CD4-positive, CD25-positive, alpha-beta regulatory T cell (primary cell): ENCODE measurements around the gene RASSF4. TPM values are rescaled to one million over a fixed set of nuclear protein-coding genes. Genes with fewer than 3 reads are reported as not detected.

ENCODE experiments used
- ATAC-seq, 2 donors: fragments of 150-1000 bp; cut with Tn5 transposase; one replicate each; pipeline ENCODE4 v1.10.0; 2021; ENCODE audit warnings: low read depth in 2 of 2, moderate number of reproducible peaks in 2 of 2, moderate library complexity in 1 of 2
- DNase-seq, 3 donors: peaks; one replicate each; pipeline versions ENCODE4 v3.0.0 to v3.0.0-alpha.2; 2012 to 2022; ENCODE audit warnings: mixed read lengths in 1 of 3
- H3K27ac ChIP-seq: one replicate; pipeline ENCODE4 v1.7.0; 2013; ENCODE audit warnings: mild to moderate bottlenecking, low read length; ENCODE audit not compliant: insufficient read depth, poor library complexity, severe bottlenecking
- H3K27me3 ChIP-seq: one replicate; pipeline ENCODE4 v1.7.0; 2013; ENCODE audit warnings: low read length; ENCODE audit not compliant: control insufficient read depth, insufficient read depth
- H3K36me3 ChIP-seq: one replicate; pipeline ENCODE4 v1.7.0; 2013; ENCODE audit warnings: mild to moderate bottlenecking, low read length, moderate library complexity; ENCODE audit not compliant: control insufficient read depth, insufficient read depth
- H3K4me1 ChIP-seq: 2 replicates; pipeline ENCODE4 v1.7.0; 2013; ENCODE audit warnings: mild to moderate bottlenecking, low read length; ENCODE audit not compliant: insufficient read depth, control insufficient read depth, poor library complexity, severe bottlenecking
- H3K4me3 ChIP-seq: one replicate; pipeline ENCODE4 v1.7.0; 2013; ENCODE audit warnings: low read depth, mild to moderate bottlenecking, low read length, moderate library complexity
- H3K9me3 ChIP-seq, 2 experiments: 1 replicate in 1 of 2; 2 replicates in 1 of 2; pipeline ENCODE4 v1.7.0; 2013; ENCODE audit warnings: low read length in 2 of 2, mild to moderate bottlenecking in 1 of 2, moderate library complexity in 1 of 2; ENCODE audit not compliant: control insufficient read depth in 2 of 2
- H3K27ac Mint-ChIP-seq, 3 donors: one replicate each; pipeline ENCODE4 v1.8.0; 2020 to 2022; ENCODE audit warnings: mild to moderate bottlenecking in 3 of 3, mixed read lengths in 3 of 3, moderate library complexity in 2 of 3
- H3K27me3 Mint-ChIP-seq: one replicate; pipeline ENCODE4 v1.8.0; 2022; ENCODE audit warnings: mild to moderate bottlenecking, mixed read lengths
- H3K36me3 Mint-ChIP-seq: one replicate; pipeline ENCODE4 v1.8.0; 2020; ENCODE audit warnings: mixed read lengths
- H3K4me1 Mint-ChIP-seq, 4 donors: one replicate each; pipeline ENCODE4 v1.8.0; 2020 to 2022; ENCODE audit warnings: mixed read lengths in 4 of 4, mild to moderate bottlenecking in 1 of 4
- H3K4me3 Mint-ChIP-seq, 4 donors: one replicate each; pipeline ENCODE4 v1.8.0; 2020 to 2022; ENCODE audit warnings: mild to moderate bottlenecking in 4 of 4, mixed read lengths in 4 of 4, moderate library complexity in 3 of 4
- H3K9me3 Mint-ChIP-seq, 7 donors: one replicate each; pipeline ENCODE4 v1.8.0; 2020 to 2022; ENCODE audit warnings: mixed read lengths in 7 of 7, mild to moderate bottlenecking in 3 of 7, moderate library complexity in 2 of 7
- polyA plus RNA-seq, 4 donors: library from polyadenylated mRNA; unstranded; fragments of 300-500 nt; fragmentation: Illumina TruSeq; gene quantifications; one replicate each; pipeline ENCODE4 v1.2.3, GENCODE V29; 2021
- total RNA-seq: library from RNA; stranded (reverse); gene quantifications from one replicate; pipeline ENCODE4 v1.2.3, GENCODE V29; 2022

Gene RASSF4
- total and polyA plus RNA-seq, 5 donors from 2014 or later, result 0.37 to 1.3 (median 0.53) TPM; not detected in 1

DNA sequence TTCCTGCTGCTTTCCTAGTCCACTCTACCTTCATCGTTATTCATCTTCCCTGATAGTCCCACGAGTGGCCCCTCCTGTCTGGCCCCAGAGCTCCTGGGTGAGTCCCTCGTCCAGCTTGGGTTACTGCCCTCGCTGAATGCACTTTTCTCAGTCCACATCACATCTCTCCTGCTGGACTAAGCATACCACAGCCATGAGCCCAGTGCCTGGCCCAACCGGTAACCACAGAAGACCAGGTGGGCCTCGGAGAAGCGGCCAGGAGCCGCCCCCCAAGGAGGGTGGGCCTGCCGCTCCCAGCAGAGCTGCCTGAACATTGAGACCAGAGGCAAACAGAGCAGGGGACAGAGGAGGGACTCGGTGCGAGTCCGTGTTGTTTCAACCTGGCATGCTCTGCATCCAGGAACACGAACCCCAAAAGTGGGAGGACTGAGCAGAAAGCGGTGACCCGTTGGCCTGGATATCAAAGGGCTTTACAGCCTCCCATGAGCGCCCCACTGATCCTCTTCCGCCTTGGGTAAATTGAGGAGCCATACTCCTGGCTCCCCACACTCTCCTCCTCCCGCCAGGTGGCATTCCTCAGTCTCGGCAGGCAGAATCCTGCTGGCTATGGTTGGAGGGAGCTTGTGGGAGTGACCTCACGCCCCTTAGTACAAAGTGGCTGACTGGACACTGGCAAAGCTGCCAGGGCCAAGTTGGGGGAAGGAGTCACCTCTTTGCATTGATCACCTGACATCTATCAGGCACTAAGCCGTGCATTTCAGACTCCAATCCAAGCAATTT lies 35.2 kb upstream of the RASSF4 start:
- Histone ChIP-seq H3K27me3 (no peaks in the 10 kb centered on the region), H3K27ac (no peak overlapping the region), H3K36me3 (no peaks in the 10 kb centered on the region), H3K4me3 (no peak overlapping the region), H3K4me1 (no peaks in the 10 kb centered on the region), H3K9me3 (no peaks in the 10 kb centered on the region)
- DNase-seq (no peak), ATAC-seq (no peak)
- Mint-ChIP-seq H3K27me3 (no peaks in the 10 kb centered on the region), H3K27ac (no peak overlapping the region), H3K36me3 (no peaks in the 10 kb centered on the region), H3K4me3 (no peak overlapping the region), H3K4me1 (no peaks in the 10 kb centered on the region), H3K9me3 (no peaks in the 10 kb centered on the region)

DNA sequence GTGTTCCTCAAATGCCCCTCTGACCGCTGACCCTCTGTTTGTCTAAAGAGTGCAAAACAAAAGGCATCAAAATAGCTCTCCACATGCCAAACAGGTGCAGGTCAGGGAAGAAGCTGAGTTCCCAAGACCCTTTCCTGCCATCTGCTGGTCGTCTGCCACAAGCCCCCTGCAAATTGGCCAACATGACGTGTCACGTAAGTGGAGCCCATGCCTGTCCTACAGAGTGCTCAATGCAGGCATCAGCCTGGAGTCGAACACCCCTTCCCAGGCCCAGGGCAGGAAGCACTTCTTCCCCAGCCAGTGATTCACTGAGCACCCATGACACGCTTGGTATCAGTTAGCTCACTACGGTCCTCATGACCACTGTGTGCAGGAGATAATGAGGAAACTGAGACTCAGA lies 34.4 kb upstream of the RASSF4 start:
- no peaks in the 10 kb centered on the region for H3K9me3 ChIP-seq
- H3K9me3 Mint-ChIP-seq, result no peaks in the 10 kb centered on the region
- H3K27me3 ChIP-seq, result no peaks in the 10 kb centered on the region
- H3K27ac ChIP-seq, result no peak overlapping the region
- DNase-seq (no peak), ATAC-seq (no peak)
- no peak overlapping the region for H3K4me3 Mint-ChIP-seq
- no peaks in the 10 kb centered on the region for H3K4me1 Mint-ChIP-seq
- no peaks in the 10 kb centered on the region for H3K4me1 ChIP-seq
- H3K36me3 Mint-ChIP-seq, result no peaks in the 10 kb centered on the region
- H3K4me3 ChIP-seq, result no peak overlapping the region
- H3K27me3 Mint-ChIP-seq, result no peaks in the 10 kb centered on the region
- no peaks in the 10 kb centered on the region for H3K36me3 ChIP-seq
- H3K27ac Mint-ChIP-seq, result no peak overlapping the region

DNA sequence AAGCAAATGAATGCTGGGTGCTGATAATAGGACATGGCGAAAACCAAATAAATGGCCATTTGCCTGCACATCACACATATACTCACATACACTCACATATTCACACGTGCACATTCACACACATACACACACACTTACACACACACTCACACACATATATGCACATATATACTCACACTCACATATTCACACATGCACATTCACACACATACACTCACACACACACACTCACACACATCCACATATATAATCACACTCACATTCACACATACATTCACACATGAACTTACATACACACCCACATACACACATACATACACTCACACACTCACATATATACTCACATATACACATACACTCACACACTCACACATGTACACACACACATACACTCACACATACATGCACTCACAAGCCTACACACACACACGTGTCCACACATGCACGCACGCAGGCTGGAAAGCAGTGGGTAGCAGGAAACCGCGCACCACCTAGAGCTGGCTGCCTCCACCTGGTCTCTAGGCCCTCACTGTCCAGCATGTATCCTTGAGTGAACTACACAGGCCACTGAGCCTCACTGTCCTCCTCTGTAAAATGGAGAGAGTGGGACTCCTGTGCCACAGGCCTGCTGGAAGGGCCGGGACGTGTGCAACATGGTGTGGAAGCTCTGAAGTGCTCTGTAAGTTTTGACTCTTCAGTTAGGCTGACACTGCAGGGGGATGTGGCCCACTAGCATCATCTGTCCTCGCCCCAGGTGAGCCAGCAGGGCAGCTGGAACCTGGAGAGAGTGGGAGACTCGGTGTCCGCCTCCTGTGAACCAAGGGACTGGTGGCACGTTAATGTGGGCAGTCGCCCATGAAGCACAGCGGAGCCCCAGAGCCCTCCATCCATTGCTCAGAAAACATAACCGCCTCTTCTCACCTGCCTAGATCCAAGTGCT lies 33.5 kb upstream of the RASSF4 start:
- H3K4me3 ChIP-seq, result no peak overlapping the region
- no peak overlapping the region for H3K4me3 Mint-ChIP-seq
- ATAC-seq (no peak), DNase-seq (no peak)
- no peaks in the 10 kb centered on the region for H3K27me3 ChIP-seq
- no peaks in the 10 kb centered on the region for H3K4me1 Mint-ChIP-seq
- H3K36me3 Mint-ChIP-seq, result no peaks in the 10 kb centered on the region
- no peaks in the 10 kb centered on the region for H3K9me3 ChIP-seq
- H3K27me3 Mint-ChIP-seq, result no peaks in the 10 kb centered on the region
- H3K4me1 ChIP-seq, result no peaks in the 10 kb centered on the region
- no peaks in the 10 kb centered on the region for H3K9me3 Mint-ChIP-seq
- no peaks in the 10 kb centered on the region for H3K36me3 ChIP-seq
- H3K27ac ChIP-seq, result no peak overlapping the region
- H3K27ac Mint-ChIP-seq, result no peak overlapping the region

DNA sequence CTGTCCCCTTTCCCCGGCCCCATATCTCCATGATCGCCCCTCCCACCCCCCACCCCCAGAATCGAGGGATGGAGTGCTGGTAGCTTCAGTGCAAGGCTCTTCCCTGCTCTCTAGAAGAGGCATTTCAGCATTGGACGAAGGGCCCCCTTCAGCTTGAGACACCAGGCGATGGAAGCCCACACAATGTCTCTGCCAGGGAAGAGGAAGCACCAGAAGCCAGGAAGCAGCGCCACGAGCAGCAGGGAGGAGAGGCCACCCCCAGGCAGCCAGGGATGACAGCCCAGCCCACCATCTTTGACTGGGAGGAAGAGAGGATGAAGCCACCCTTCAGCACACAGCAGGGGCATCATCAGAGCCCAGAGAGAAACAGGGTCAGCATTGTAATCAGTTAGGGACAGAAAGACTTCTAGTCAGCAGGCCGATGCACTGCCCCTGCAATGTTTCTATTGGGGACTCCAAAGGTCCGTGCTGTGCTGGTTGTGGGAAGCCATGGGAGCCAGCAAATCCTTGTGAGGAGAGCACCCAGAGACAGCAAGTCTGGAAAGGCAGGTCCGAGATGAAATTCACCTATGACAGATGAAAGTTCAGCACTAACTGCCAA lies 32.8 kb upstream of the RASSF4 start:
- DNase-seq (no peak), ATAC-seq (no peak)
- Mint-ChIP-seq H3K36me3 (no peaks in the 10 kb centered on the region), H3K9me3 (no peaks in the 10 kb centered on the region), H3K27me3 (no peaks in the 10 kb centered on the region), H3K4me3 (no peak overlapping the region), H3K4me1 (no peaks in the 10 kb centered on the region), H3K27ac (no peak overlapping the region)
- no peaks in the 10 kb centered on the region for H3K4me1 ChIP-seq
- H3K36me3 ChIP-seq, result no peaks in the 10 kb centered on the region
- H3K4me3 ChIP-seq, result no peak overlapping the region
- H3K27ac ChIP-seq, result no peak overlapping the region
- H3K27me3 ChIP-seq, result no peaks in the 10 kb centered on the region
- no peaks in the 10 kb centered on the region for H3K9me3 ChIP-seq

DNA sequence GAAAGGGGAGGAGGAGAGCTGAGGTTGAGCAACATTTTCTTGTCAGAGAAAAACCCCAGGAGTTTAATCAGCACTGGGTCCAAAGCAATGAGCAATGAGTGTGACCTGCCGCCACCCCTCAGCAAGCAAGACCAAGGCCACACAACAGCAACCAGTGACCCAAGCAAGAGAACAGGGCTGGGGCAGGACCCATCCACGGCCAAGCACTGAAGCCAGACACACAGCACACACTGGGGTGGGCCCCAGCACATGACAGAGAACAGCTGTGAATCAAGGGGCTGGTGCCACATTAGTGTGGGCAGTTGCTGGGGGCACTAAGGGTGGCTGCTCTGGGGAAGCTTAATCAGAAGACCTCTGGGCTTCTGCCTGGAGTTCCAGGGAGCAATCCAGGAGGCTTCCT lies 32.2 kb upstream of the RASSF4 start:
- no peaks in the 10 kb centered on the region for H3K27me3 ChIP-seq
- no peak overlapping the region for H3K4me3 Mint-ChIP-seq
- H3K27ac ChIP-seq, result no peak overlapping the region
- H3K4me1 ChIP-seq, result no peaks in the 10 kb centered on the region
- no peak overlapping the region for H3K4me3 ChIP-seq
- no peaks in the 10 kb centered on the region for H3K36me3 Mint-ChIP-seq
- H3K4me1 Mint-ChIP-seq, result no peaks in the 10 kb centered on the region
- no peak for DNase-seq
- H3K9me3 ChIP-seq, result no peaks in the 10 kb centered on the region
- H3K27ac Mint-ChIP-seq, result no peak overlapping the region
- no peaks in the 10 kb centered on the region for H3K27me3 Mint-ChIP-seq
- no peak for ATAC-seq
- H3K36me3 ChIP-seq, result no peaks in the 10 kb centered on the region
- no peaks in the 10 kb centered on the region for H3K9me3 Mint-ChIP-seq

DNA sequence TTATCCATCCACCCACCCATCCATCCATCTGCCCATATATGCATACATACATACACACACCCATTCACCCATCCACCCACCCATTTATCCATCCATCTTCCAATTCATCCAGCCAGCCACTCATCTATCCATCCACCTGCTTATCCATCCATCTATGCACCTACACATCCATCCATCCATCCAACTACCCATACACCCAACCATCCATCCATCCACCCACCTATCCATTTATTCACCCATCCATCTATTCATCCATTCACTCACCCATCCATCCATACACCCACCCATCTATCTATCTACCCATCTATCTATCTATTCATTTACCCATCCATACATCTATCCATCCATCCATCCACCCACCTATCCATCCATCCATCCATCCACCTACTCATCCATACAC lies 31.1 kb upstream of the RASSF4 start:
- Histone ChIP-seq H3K9me3 (no peaks in the 10 kb centered on the region), H3K36me3 (no peaks in the 10 kb centered on the region), H3K4me1 (no peaks in the 10 kb centered on the region), H3K27me3 (no peaks in the 10 kb centered on the region), H3K4me3 (no peak overlapping the region), H3K27ac (no peak overlapping the region)
- DNase-seq, result no peak
- Mint-ChIP-seq H3K4me3 (no peak overlapping the region), H3K27ac (peak overlapping the region in 1 of 3 donors; percentile 64), H3K36me3 (no peaks in the 10 kb centered on the region), H3K27me3 (no peaks in the 10 kb centered on the region), H3K4me1 (no peaks in the 10 kb centered on the region), H3K9me3 (no peaks in the 10 kb centered on the region)
- no peak for ATAC-seq

DNA sequence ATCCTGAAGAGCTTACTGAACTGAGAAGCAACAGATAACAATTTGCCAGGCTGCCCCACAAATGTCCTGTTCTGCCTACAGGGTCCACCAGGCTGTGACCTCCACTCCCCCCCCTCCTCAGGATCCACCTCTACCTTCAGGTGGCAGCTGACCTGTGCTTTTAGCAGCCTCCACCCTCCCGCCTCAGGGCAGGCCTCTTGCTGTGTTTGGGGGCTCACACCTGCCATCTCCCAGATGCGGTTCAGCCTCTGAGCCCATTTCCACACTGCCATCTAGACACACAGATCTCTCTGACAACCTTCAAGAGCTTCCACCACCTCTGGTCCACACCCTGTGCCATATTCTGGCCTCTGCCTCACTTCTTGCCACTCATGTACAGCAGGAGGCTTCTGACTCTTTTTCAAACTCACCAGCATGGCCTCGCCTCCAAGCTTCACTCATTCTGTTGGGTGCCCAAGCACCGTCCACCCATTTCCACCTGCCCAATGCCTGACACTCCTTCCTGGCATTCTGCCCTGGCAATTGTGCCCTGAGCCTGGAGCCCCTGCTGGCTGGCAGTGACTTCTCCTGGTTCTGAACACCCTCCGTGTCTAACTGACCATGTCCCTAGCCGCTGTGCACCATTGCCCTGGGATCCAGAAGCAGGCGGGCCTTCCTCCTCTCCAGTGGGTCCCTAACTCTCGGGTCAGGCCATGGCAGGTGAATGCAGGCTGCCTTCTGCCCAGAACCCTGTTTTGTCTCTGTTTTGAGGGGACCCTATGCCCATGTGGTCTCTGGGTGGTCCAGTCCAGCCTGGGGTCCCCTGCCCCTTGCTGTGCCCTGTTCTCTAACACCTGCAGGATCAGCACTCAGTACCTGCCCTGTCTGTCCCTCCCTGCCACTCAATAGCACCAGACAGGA lies 30.0 kb upstream of the RASSF4 start:
- DNase-seq (no peak), ATAC-seq (no peak)
- Histone ChIP-seq H3K9me3 (no peaks in the 10 kb centered on the region), H3K27ac (no peak overlapping the region), H3K27me3 (no peaks in the 10 kb centered on the region), H3K36me3 (no peaks in the 10 kb centered on the region), H3K4me3 (no peak overlapping the region), H3K4me1 (no peaks in the 10 kb centered on the region)
- Mint-ChIP-seq H3K36me3 (no peaks in the 10 kb centered on the region), H3K4me3 (no peak overlapping the region), H3K9me3 (no peaks in the 10 kb centered on the region), H3K4me1 (no peaks in the 10 kb centered on the region), H3K27ac (no peak overlapping the region), H3K27me3 (no peaks in the 10 kb centered on the region)
